ENCODE measurements around the gene DEF6.

The DEF6 gene

GRCh38 chr6:35294308-35294945 is 3.2 kb upstream of the DEF6 start:
- H4K8ac ChIP-seq (ENCODE audit: low read depth, low read length): no peak overlapping the region
- no peak overlapping the region for H3K4me2 ChIP-seq (ENCODE audit: low read length)
- no peaks in the 10 kb centered on the region for H3K36me3 ChIP-seq (ENCODE audit: control insufficient read depth, insufficient read depth, low read length)
- H2BK120ac ChIP-seq (ENCODE audit: low read depth, low read length): no peak overlapping the region
- peak; percentile 72 for DNase-seq
- no peak overlapping the region for H2BK15ac ChIP-seq (replicated peaks; ENCODE audit: low read depth)
- no peaks in the 10 kb centered on the region for H3K79me1 ChIP-seq (ENCODE audit: low read length)
- no peak overlapping the region for H2BK5ac ChIP-seq (ENCODE audit: low read length)
- no peak overlapping the region for H3K9ac ChIP-seq (ENCODE audit: low read length)
- no peaks in the 10 kb centered on the region for H3K27me3 ChIP-seq (ENCODE audit: insufficient read depth, low read length, poor library complexity)
- H3K27ac ChIP-seq (ENCODE audit: low read depth, low read length): no peak overlapping the region
- no peak overlapping the region for H4K5ac ChIP-seq (ENCODE audit: low read length)
- H3K4me3 ChIP-seq (ENCODE audit: low read length): no peak overlapping the region
- H3K18ac ChIP-seq (ENCODE audit: low read length): no peak overlapping the region
- H3K4me1 ChIP-seq (ENCODE audit: control insufficient read depth, low read depth, low read length): peaks cover 4% of the 10 kb centered on the region
- no peaks in the 10 kb centered on the region for H3K79me2 ChIP-seq (ENCODE audit: control insufficient read depth, insufficient read depth, low read length)
- no peak overlapping the region for H3K23ac ChIP-seq (ENCODE audit: low read length)
- H2AK5ac ChIP-seq (ENCODE audit: low read length): no peak overlapping the region
- WGBS (ENCODE audit: extremely low coverage, insufficient coverage, low lambda C conversion rate): no CpG with 5 or more reads among the region's 10 CpGs
- no peak overlapping the region for H3K4ac ChIP-seq (ENCODE audit: low read depth, low read length)
- no peak overlapping the region for H3K56ac ChIP-seq (ENCODE audit: low read length)

GRCh38 chr6:35295036-35295435 is 2.6 kb upstream of the DEF6 start:
- Histone ChIP-seq H3K79me1 (ENCODE audit: low read length) (no peaks in the 10 kb centered on the region), H3K79me2 (ENCODE audit: control insufficient read depth, insufficient read depth, low read length) (no peaks in the 10 kb centered on the region), H3K23ac (ENCODE audit: low read length) (no peak overlapping the region), H2BK120ac (ENCODE audit: low read depth, low read length) (no peak overlapping the region), H4K5ac (ENCODE audit: low read length) (no peak overlapping the region), H2AK5ac (ENCODE audit: low read length) (no peak overlapping the region), H3K56ac (ENCODE audit: low read length) (no peak overlapping the region), H2BK15ac (replicated peaks; ENCODE audit: low read depth) (no peak overlapping the region), H3K27ac (ENCODE audit: low read depth, low read length) (no peak overlapping the region), H3K18ac (ENCODE audit: low read length) (no peak overlapping the region), H3K27me3 (ENCODE audit: insufficient read depth, low read length, poor library complexity) (no peaks in the 10 kb centered on the region), H2BK5ac (ENCODE audit: low read length) (no peak overlapping the region), H3K4me3 (ENCODE audit: low read length) (no peak overlapping the region), H3K4me1 (ENCODE audit: control insufficient read depth, low read depth, low read length) (peaks cover 5% of the 10 kb centered on the region), H3K4ac (ENCODE audit: low read depth, low read length) (no peak overlapping the region), H3K9ac (ENCODE audit: low read length) (no peak overlapping the region), H4K8ac (ENCODE audit: low read depth, low read length) (no peak overlapping the region), H3K36me3 (ENCODE audit: control insufficient read depth, insufficient read depth, low read length) (no peaks in the 10 kb centered on the region), H3K4me2 (ENCODE audit: low read length) (no peak overlapping the region)
- WGBS (ENCODE audit: extremely low coverage, insufficient coverage, low lambda C conversion rate): no CpG with 5 or more reads among the region's 2 CpGs
- no peak for DNase-seq

GRCh38 chr6:35295521-35296315 is 1.9 kb upstream of the DEF6 start:
- no peak overlapping the region for H3K27ac ChIP-seq (ENCODE audit: low read depth, low read length)
- H2BK120ac ChIP-seq (ENCODE audit: low read depth, low read length): no peak overlapping the region
- H3K4me2 ChIP-seq (ENCODE audit: low read length): no peak overlapping the region
- H3K4ac ChIP-seq (ENCODE audit: low read depth, low read length): no peak overlapping the region
- H3K9ac ChIP-seq (ENCODE audit: low read length): no peak overlapping the region
- no CpG with 5 or more reads among the region's 3 CpGs for WGBS (ENCODE audit: extremely low coverage, insufficient coverage, low lambda C conversion rate)
- H3K4me1 ChIP-seq (ENCODE audit: control insufficient read depth, low read depth, low read length): peaks cover 5% of the 10 kb centered on the region
- no peak for DNase-seq
- H4K8ac ChIP-seq (ENCODE audit: low read depth, low read length): no peak overlapping the region
- H2AK5ac ChIP-seq (ENCODE audit: low read length): no peak overlapping the region
- H2BK5ac ChIP-seq (ENCODE audit: low read length): no peak overlapping the region
- H2BK15ac ChIP-seq (replicated peaks; ENCODE audit: low read depth): no peak overlapping the region
- no peaks in the 10 kb centered on the region for H3K27me3 ChIP-seq (ENCODE audit: insufficient read depth, low read length, poor library complexity)
- no peak overlapping the region for H3K56ac ChIP-seq (ENCODE audit: low read length)
- H3K36me3 ChIP-seq (ENCODE audit: control insufficient read depth, insufficient read depth, low read length): no peaks in the 10 kb centered on the region
- H3K4me3 ChIP-seq (ENCODE audit: low read length): no peak overlapping the region
- H3K18ac ChIP-seq (ENCODE audit: low read length): no peak overlapping the region
- H3K23ac ChIP-seq (ENCODE audit: low read length): no peak overlapping the region
- H3K79me2 ChIP-seq (ENCODE audit: control insufficient read depth, insufficient read depth, low read length): no peaks in the 10 kb centered on the region
- H3K79me1 ChIP-seq (ENCODE audit: low read length): no peaks in the 10 kb centered on the region
- H4K5ac ChIP-seq (ENCODE audit: low read length): no peak overlapping the region

- Histone ChIP-seq H3K4me1 (ENCODE audit: control insufficient read depth, low read depth, low read length) (peaks cover 5% of the 10 kb centered on the region), H2BK5ac (ENCODE audit: low read length) (no peak overlapping the region), H3K27ac (ENCODE audit: low read depth, low read length) (no peak overlapping the region), H3K18ac (ENCODE audit: low read length) (no peak overlapping the region), H3K79me1 (ENCODE audit: low read length) (no peaks in the 10 kb centered on the region), H3K36me3 (ENCODE audit: control insufficient read depth, insufficient read depth, low read length) (no peaks in the 10 kb centered on the region), H3K9ac (ENCODE audit: low read length) (peak overlapping the region; percentile 28), H2AK5ac (ENCODE audit: low read length) (peak overlapping the region; percentile 5), H3K27me3 (ENCODE audit: insufficient read depth, low read length, poor library complexity) (no peaks in the 10 kb centered on the region), H3K56ac (ENCODE audit: low read length) (peak overlapping the region; percentile 29), H3K4me2 (ENCODE audit: low read length) (no peak overlapping the region), H2BK120ac (ENCODE audit: low read depth, low read length) (no peak overlapping the region), H3K23ac (ENCODE audit: low read length) (no peak overlapping the region), H2BK15ac (replicated peaks; ENCODE audit: low read depth) (no peak overlapping the region), H3K4ac (ENCODE audit: low read depth, low read length) (no peak overlapping the region), H4K8ac (ENCODE audit: low read depth, low read length) (no peak overlapping the region), H4K5ac (ENCODE audit: low read length) (no peak overlapping the region), H3K4me3 (ENCODE audit: low read length) (no peak overlapping the region), H3K79me2 (ENCODE audit: control insufficient read depth, insufficient read depth, low read length) (no peaks in the 10 kb centered on the region)
- no CpG with 5 or more reads among the region's 6 CpGs for WGBS (ENCODE audit: extremely low coverage, insufficient coverage, low lambda C conversion rate)
- DNase-seq: no peak
Observed at GRCh38 chr6:35296931-35297600, 552 bp upstream of the DEF6 start.

GRCh38 chr6:35298625-35299140 is 1.1 kb downstream of the DEF6 start:
- H3K4ac ChIP-seq (ENCODE audit: low read depth, low read length): no peak overlapping the region
- H2BK15ac ChIP-seq (replicated peaks; ENCODE audit: low read depth): no peak overlapping the region
- H2BK120ac ChIP-seq (ENCODE audit: low read depth, low read length): no peak overlapping the region
- no CpG with 5 or more reads among the region's 6 CpGs for WGBS (ENCODE audit: extremely low coverage, insufficient coverage, low lambda C conversion rate)
- DNase-seq: no peak
- peak overlapping the region; percentile 91 for H3K56ac ChIP-seq (ENCODE audit: low read length)
- peak overlapping the region; percentile 73 for H3K9ac ChIP-seq (ENCODE audit: low read length)
- no peaks in the 10 kb centered on the region for H3K36me3 ChIP-seq (ENCODE audit: control insufficient read depth, insufficient read depth, low read length)
- H2AK5ac ChIP-seq (ENCODE audit: low read length): no peak overlapping the region
- H3K23ac ChIP-seq (ENCODE audit: low read length): no peak overlapping the region
- H4K5ac ChIP-seq (ENCODE audit: low read length): no peak overlapping the region
- no peaks in the 10 kb centered on the region for H3K79me1 ChIP-seq (ENCODE audit: low read length)
- H3K18ac ChIP-seq (ENCODE audit: low read length): no peak overlapping the region
- no peak overlapping the region for H4K8ac ChIP-seq (ENCODE audit: low read depth, low read length)
- H3K27ac ChIP-seq (ENCODE audit: low read depth, low read length): no peak overlapping the region
- no peak overlapping the region for H3K4me2 ChIP-seq (ENCODE audit: low read length)
- H3K4me3 ChIP-seq (ENCODE audit: low read length): no peak overlapping the region
- H3K79me2 ChIP-seq (ENCODE audit: control insufficient read depth, insufficient read depth, low read length): no peaks in the 10 kb centered on the region
- H3K4me1 ChIP-seq (ENCODE audit: control insufficient read depth, low read depth, low read length): peaks cover 8% of the 10 kb centered on the region
- H2BK5ac ChIP-seq (ENCODE audit: low read length): no peak overlapping the region
- H3K27me3 ChIP-seq (ENCODE audit: insufficient read depth, low read length, poor library complexity): no peaks in the 10 kb centered on the region
